GM18858 (cell line): ENCODE data around the gene ATP6V1A.

ENCODE experiments used
- ATAC-seq: cut with Tn5 transposase; IDR thresholded peaks from one replicate; pipeline ENCODE4 v1.9.1; 2021; ENCODE audit not compliant: unreplicated experiment

The ATP6V1A gene

GRCh38 chr3:113745756-113746547 is 883 bp upstream of the ATP6V1A start, which contains the start of gene NAA50:
NAA50 (minus strand) TSS chr3:113746249; CDS start chr3:113745949, 300 bp downstream.
- peak; percentile 29 for ATAC-seq

GRCh38 chr3:113747283-113748046 is 630 bp downstream of the ATP6V1A start:
- peak; percentile 16 for ATAC-seq

GRCh38 chr3:113751141-113751540 is 4.3 kb downstream of the ATP6V1A start:
- ATAC-seq: no peak

GRCh38 chr3:113753376-113753985 is 6.6 kb downstream of the ATP6V1A start:
- ATAC-seq: no peak

- no peak for ATAC-seq
Measured at GRCh38 chr3:113754494-113755159, 7.8 kb downstream of the ATP6V1A start.

GRCh38 chr3:113758389-113759024 is 11.7 kb downstream of the ATP6V1A start:
- no peak for ATAC-seq

- no peak for ATAC-seq
Measured at GRCh38 chr3:113764698-113765097, 17.9 kb downstream of the ATP6V1A start.

GRCh38 chr3:113769551-113769950 is 22.7 kb downstream of the ATP6V1A start:
- no peak for ATAC-seq

GRCh38 chr3:113771993-113772392 is 25.2 kb downstream of the ATP6V1A start:
- no peak for ATAC-seq

- no peak for ATAC-seq
Measured at GRCh38 chr3:113773381-113773780, 26.5 kb downstream of the ATP6V1A start.

- ATAC-seq: no peak
Measured at GRCh38 chr3:113775516-113775915, 28.7 kb downstream of the ATP6V1A start.

- no peak for ATAC-seq
Measured at GRCh38 chr3:113776564-113776963, 29.7 kb downstream of the ATP6V1A start.

GRCh38 chr3:113783463-113783862 is 36.6 kb downstream of the ATP6V1A start:
- ATAC-seq: peak; percentile 38

- ATAC-seq: no peak
Measured at GRCh38 chr3:113783980-113784379, 37.1 kb downstream of the ATP6V1A start.

GRCh38 chr3:113791381-113791780 is 44.5 kb downstream of the ATP6V1A start:
- no peak for ATAC-seq

GRCh38 chr3:113794526-113794925 is 47.7 kb downstream of the ATP6V1A start:
- no peak for ATAC-seq

- ATAC-seq: no peak
Measured at GRCh38 chr3:113795693-113796092, 48.9 kb downstream of the ATP6V1A start.

GRCh38 chr3:113802795-113803455 is 56.1 kb downstream of the ATP6V1A start:
- peak; percentile 57 for ATAC-seq

GRCh38 chr3:113804661-113805060 is 57.8 kb downstream of the ATP6V1A start:
- ATAC-seq: no peak

- no peak for ATAC-seq
Measured at GRCh38 chr3:113805249-113805648, 58.4 kb downstream of the ATP6V1A start.
